NCI-H2171 (cell line): ENCODE results near the gene HDAC11.

ENCODE experiments used
- DNase-seq: peaks from one replicate; lab custom pipeline; 2025; lab: John Stamatoyannopoulos, UW

The HDAC11 gene

GRCh38 chr3:13543253-13543652 lies 63.1 kb downstream of the HDAC11 start:
- no peak for DNase-seq

GRCh38 chr3:13544293-13544831 lies 64.3 kb downstream of the HDAC11 start:
- DNase-seq, result no peak

- DNase-seq, result no peak
These were observed 65.0 kb downstream of the HDAC11 start for GRCh38 chr3:13544951-13545651.

GRCh38 chr3:13545952-13546454 lies 65.9 kb downstream of the HDAC11 start:
- no peak for DNase-seq

GRCh38 chr3:13546667-13547171 lies 66.6 kb downstream of the HDAC11 start:
- DNase-seq, result no peak

GRCh38 chr3:13547591-13548371 lies 67.7 kb downstream of the HDAC11 start:
- DNase-seq, result no peak

- DNase-seq, result no peak
These were observed 68.9 kb downstream of the HDAC11 start, which contains the start of gene FBLN2 for GRCh38 chr3:13548696-13549622. FBLN2 (plus strand) TSS chr3:13549125; CDS start chr3:13570356, 21,231 bp downstream.

GRCh38 chr3:13549623-13550422 lies 69.7 kb downstream of the HDAC11 start:
- no peak for DNase-seq

- no peak for DNase-seq
These were observed 70.3 kb downstream of the HDAC11 start for GRCh38 chr3:13550423-13550690.

- no peak for DNase-seq
These were observed 70.8 kb downstream of the HDAC11 start for GRCh38 chr3:13550791-13551360.

- DNase-seq, result no peak
These were observed 72.9 kb downstream of the HDAC11 start for GRCh38 chr3:13552857-13553652.

GRCh38 chr3:13553686-13554085 lies 73.6 kb downstream of the HDAC11 start:
- no peak for DNase-seq

GRCh38 chr3:13555753-13556152 lies 75.6 kb downstream of the HDAC11 start:
- DNase-seq, result no peak
